ENCODE results near the gene SNX21.

Gene SNX21

DNA sequence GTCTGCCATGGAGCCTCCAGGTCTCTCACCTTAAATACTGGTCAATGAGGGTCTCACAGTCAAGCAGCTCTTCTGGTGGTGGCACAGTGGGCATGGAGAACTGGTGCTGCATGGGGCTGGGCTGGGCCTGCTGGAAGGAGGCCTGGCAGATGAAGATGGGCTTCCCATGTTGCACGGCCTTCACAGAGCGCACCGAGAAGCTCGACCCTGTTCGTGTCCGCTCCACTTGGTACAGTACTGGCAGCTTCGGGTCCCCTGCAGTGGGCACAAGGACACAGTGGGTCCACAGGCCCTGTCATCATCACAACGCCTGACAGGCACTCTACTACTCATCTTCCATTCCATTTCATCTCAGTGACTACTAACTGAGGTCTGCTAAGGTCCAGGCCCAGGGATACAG lies 14.8 kb downstream of the SNX21 start:
- FAIRE-seq (no peak), DNase-seq (ENCODE audit: extremely low spot score, insufficient read length, low read depth) (no peak)

DNA sequence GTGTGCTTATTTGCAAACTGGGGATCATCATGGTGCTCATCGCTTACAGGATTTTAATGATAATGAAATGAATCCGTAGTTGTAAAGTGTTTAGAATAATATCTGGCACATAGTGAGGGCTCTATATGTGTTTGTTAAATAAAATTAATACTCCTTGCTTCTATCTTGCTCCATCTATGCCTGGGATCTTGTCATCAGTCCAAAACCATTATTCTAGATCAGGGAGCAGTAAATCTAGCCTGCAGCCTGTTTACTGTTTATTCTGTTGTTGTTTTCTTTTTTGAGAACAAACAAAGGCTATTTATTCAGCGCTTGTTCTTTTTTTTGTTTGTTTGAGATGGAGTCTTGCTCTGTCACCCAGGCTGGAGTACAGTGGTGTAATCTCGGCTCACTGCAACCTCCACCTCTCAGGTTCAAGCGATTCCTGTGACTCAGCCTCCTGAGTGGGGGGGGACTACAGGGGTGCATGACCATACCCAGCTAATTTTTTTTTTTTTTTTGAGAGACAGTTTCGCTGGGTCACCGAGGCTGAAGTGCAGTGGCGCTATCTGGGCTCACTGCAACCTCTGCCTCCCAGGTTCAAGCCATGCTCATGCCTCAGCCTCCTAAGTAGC lies 15.5 kb downstream of the SNX21 start:
- FAIRE-seq = no peak
- no peak for DNase-seq (ENCODE audit: extremely low spot score, insufficient read length, low read depth)

DNA sequence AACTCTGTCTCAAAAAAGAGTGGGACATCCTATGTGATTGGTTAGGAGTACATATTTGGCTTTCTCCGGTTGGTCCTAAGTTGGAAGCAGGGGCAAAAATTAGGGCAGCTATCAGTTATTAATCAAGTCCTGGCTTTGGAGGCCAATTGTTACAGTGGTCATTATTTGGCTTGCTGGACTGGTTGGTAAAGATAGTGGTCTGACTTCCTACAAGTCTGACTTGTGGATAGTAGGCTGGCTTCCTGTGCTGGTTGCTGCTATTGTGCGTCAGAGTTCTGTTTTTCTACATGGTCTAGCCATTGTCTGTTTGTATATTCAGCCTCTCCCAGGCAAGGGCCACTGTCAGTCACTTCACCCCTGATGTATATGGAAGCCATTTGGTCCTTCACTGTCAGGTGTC lies 16.6 kb downstream of the SNX21 start:
- FAIRE-seq = no peak

DNA sequence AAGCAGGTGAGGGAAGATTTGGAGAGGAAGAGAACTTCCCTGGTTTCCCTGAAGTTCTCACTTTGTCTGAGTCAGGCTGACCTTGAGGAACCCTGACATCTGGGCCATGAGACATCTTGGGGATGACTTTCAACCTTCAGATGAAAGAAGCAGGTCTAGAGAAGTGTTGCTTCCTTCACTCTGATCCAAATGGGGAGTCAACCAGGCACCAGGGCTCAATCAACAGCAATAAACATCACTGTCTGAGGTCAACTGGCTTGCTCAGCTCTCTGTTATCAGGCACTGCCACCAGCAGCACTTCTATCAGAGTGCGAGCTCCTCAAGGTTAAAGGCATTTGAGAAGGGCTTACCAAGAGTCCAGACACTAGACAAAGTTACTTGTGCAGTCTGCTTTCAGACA lies 17.3 kb downstream of the SNX21 start:
- no peak for FAIRE-seq

More for the DNA sequence above, 16.6 kb downstream of the SNX21 start:
- no peak for DNase-seq (ENCODE audit: extremely low spot score, insufficient read length, low read depth)

DNA sequence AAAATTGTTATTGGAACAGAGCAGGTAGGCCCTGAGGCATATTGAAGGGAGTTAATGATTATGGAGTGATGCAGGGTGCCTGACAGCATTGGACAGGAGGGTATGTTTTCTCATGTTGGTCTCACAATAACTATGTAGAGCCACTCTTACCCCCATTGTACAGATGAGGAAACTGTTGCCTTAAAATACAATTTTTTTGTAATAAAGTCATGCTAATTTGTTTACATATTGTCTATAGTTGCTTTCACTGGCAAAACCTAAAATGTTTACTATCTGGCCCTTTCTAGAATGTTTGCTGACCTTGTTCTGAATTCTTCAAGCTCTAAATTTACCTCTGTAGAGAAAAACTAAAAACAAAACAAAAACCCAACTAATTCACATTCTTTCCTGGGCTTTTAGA lies 17.9 kb downstream of the SNX21 start:
- FAIRE-seq (no peak), DNase-seq (ENCODE audit: extremely low spot score, insufficient read length, low read depth) (no peak)

More for the DNA sequence above, 17.3 kb downstream of the SNX21 start:
- DNase-seq (ENCODE audit: extremely low spot score, insufficient read length, low read depth) = no peak

DNA sequence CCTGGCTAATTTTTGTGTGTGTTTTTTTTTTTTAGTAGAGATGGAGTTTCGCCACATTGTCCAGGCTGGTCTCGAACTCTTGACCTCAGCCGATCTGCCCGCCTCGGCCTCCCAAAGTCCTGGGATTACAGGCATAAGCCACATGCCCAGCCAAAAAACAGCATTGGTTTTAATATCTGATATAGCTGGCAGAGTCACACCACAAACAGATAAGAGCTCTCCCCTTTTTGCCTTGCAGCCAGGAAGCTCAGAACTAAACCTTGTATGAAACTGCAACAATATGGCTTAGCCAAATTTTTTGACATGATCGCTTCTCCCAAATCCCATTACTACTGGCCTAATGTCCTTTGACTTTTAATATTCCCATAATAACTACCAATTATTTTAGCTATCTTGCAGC lies 18.7 kb downstream of the SNX21 start:
- FAIRE-seq (no peak), DNase-seq (ENCODE audit: extremely low spot score, insufficient read length, low read depth) (no peak)

DNA sequence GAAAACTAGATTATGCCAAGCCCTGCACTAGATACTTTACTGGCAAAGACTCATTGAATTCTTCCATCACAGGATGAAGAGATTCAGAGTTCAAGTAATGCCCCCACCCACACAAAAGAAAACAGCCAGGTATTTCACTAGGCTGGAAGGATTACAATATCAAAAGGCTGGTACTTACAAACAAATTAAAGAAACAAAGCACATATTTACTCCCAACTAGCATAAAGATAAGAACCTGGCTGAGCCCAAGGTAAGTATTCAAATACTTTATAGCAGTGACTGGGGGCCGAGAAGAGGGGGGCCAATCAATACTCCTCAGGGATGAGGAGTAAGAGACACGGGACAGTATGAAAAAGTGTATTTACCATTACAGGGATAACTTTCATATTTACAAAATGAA lies 19.9 kb downstream of the SNX21 start:
- no peak for FAIRE-seq
- DNase-seq (ENCODE audit: extremely low spot score, insufficient read length, low read depth) = no peak

DNA sequence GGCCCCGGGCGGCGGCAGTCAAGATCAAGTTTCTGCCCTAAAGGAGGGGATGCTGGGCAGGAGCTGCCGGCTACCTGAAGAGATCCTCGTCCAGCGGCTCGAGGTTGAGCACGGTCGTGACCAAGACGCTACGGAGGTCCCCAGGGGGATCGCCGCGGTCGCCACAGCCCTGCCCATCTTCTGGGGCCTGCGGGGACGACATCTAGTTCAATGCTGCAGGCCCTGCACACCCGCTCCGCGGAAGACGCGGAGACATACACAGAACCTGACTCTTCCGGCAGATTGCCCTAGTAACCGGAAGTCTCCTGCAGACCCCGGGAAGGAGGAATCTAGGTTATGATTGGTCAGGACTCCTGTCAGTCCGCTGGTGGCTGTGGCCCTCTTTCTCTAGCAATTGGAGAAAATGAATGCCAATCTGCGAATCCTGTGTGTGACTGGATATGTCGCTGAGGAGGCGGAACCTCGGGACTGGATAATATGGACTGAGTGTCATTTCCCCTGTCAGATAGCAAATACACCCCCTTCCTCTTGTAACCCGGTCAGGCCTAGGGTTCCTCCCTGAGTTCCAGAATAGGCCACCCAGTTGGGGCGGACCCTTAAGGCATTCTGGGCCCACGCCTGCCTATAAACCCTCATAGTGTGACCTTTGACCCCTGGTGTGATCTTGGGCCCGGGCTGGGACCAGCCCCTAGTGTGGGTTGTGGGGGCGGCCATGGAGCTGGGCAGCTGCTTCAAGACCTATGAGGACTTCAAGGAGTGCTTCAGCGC lies 23.7 kb downstream of the SNX21 start, which contains the start of the genes ACOT8 and ZSWIM3:
Gene ACOT8 (minus strand): TSS at position 279 of the 768 bp plus-strand sequence. CDS start 77 bp downstream, at position 202.
Gene ZSWIM3 (plus strand): TSS at position 501 of the 768 bp plus-strand sequence. CDS start 212 bp downstream, at position 713.
- DNase-seq (ENCODE audit: extremely low spot score, insufficient read length, low read depth) = peak; percentile 97
- peak; percentile 96 for FAIRE-seq

DNA sequence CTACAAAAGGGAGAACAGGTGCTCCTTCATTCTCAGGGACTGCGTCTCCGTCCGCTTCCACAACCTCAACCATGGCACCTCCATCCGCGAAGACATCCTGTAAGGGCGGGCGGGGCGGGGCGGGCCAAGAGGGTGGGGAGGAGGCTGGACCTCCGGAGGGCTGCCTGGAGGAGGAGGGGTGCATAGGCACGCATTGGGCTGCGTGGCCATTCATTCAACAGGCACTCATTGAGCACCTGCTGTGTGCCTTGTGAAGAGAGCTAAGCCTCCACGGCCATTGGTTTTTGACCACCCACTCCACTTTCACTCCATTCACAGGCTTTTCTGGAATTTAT lies 24.2 kb downstream of the SNX21 start:
- DNase-seq (ENCODE audit: extremely low spot score, insufficient read length, low read depth) (peak; percentile 56), FAIRE-seq (no peak)

DNA sequence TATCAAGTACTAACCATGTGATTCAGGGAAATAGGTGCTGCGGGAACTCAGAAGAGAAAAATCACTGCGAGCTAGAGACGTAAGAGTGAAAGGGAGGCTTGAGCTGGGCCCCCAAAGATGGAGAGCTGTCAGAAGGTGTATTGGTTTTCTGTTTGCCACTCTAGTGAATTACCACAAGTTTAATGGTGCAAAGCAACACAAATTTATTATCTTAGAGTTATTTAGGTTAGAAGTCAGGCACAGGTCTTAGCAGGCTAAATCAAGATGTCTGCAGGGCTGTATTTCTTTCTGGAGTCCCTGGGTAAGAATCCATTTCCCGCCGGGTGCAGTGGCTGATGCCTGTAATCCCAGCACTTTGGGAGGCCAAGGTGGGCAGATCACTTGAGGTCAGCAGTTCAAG lies 26.3 kb downstream of the SNX21 start:
- DNase-seq (ENCODE audit: extremely low spot score, insufficient read length, low read depth) (no peak), FAIRE-seq (no peak)

DNA sequence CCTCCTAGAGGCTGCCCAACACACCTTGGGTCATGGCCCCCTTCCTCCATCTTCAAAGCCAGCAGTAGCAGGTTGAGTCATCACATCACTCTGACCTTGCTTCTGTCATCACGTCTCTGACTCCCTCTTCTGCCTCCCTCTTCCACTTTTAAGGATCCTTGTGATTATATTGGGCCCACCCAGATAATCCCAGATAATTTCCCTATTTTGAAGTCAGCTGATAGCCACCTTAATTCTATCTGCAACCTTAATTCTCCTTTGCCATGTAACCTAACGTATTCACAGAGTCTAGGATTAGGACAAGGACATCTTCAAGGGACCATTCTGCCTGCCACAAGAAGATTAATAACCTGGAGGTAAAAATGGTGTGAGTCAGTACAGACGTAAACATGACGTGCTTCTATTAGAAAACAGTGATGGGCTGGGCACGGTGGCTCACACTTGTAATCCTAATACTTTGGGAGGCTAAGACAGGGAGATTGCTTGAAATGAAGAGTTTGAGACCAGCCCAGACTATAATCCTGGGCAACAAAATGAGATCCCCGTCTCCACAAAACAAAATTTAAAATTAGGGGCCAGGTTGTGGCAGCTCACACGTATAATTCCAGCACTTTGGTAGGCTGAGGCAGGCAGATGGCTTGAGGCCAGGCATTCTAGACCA lies 27.1 kb downstream of the SNX21 start:
- FAIRE-seq (no peak), DNase-seq (ENCODE audit: extremely low spot score, insufficient read length, low read depth) (no peak)

DNA sequence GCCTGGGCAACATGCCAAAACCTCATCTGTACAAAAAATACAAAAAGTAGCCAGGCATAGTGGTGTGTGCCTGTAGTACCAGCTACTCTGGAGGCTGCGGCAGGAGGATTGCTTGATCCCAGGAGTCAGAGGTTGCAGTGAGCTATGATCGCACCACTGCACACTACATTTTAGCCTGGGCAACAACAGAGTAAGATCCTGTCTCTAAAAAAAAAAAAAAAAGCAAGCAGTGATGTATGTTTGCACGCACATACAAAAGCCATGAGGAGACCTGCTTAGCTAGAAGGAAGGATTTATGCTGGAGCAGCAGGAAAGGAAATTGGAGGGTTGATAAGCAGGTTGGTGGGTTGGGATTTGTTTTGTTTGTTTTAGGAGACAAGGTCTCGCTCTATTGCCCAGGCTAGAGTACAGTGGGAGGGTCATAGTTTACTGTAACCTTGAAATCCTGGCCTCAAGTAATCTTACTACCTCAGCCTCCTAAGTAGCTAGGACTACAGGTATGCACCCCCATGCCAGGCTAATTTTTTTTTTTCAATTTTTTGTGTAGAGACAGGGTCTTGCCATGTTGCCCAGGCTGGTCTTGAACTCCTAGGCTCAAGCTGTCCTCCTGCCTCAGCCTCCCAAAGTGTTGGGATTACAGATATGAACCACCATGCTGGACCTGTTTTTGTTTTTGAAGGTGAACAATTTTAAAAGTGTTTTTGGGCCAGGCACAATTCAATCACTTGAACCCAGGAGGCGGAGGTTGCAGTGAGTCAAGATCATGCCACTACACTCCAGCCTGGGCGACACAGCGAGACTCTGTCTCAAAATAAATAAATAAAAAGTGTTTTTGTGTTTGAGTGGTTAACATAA lies 27.8 kb downstream of the SNX21 start:
- FAIRE-seq = no peak
- DNase-seq (ENCODE audit: extremely low spot score, insufficient read length, low read depth) = no peak

DNA sequence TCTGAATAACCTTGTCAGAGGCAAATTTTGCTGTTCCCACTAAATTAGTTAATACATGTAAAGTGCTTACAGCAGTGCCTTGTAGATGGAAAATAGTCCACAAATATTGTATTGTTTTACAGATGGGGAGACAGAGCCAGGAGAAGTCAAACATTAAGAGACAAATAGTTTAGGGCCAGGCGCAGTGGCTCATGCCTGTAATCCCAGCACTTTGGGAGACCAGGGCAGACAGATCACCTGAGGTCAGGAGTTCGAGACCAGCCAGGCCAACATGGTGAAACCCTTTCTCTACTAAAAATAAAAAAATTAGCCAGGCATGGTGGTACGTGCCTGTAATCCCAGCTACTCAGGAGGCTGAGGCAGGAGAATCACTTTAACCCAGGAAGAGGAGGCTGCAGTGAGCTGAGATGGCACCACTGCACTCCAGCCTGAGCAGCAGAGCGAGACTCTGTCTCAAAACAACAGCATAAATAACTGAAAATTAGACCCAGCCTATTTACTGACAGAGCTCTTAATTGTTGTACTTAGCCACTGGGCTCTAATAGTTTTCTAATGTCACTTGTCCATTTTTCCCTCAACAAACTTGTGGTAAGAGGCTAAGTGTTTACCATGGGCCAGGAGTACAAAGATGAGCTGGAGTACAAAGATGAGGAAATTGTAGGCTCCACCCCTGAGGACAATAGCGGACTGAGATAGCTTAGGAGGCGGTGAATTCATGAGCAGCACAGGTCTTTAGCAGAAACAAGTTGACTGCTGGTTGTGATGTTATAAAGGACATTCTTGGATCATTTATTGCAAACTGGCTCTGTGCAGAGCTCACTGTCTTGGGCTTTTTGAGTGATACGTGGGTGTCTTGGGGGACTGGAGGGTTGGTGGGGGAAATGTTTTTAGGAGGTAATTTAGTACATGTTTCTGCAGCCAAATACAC lies 30.2 kb downstream of the SNX21 start:
- DNase-seq (ENCODE audit: extremely low spot score, insufficient read length, low read depth) = no peak
- no peak for FAIRE-seq

DNA sequence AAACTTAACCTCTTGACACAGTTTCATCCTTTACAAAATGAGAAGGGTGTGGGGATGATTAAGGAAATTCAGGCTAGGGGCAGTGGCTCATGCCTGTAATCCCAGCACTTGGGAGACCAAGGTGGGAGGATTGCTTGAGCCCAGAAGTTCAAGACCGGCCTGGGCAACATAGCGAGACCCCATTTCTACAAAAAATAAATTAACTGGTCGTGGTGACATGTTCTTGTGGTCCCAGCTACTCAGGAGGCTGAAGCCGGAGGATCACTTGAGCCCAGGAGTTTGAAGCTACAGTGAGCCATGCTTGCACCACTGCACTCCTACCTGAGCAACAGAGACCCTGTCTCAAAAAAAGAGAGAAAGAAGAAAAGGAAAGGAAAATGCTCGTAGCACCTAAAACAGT lies 32.9 kb downstream of the SNX21 start:
- FAIRE-seq = no peak
- DNase-seq (ENCODE audit: extremely low spot score, insufficient read length, low read depth) = no peak

DNA sequence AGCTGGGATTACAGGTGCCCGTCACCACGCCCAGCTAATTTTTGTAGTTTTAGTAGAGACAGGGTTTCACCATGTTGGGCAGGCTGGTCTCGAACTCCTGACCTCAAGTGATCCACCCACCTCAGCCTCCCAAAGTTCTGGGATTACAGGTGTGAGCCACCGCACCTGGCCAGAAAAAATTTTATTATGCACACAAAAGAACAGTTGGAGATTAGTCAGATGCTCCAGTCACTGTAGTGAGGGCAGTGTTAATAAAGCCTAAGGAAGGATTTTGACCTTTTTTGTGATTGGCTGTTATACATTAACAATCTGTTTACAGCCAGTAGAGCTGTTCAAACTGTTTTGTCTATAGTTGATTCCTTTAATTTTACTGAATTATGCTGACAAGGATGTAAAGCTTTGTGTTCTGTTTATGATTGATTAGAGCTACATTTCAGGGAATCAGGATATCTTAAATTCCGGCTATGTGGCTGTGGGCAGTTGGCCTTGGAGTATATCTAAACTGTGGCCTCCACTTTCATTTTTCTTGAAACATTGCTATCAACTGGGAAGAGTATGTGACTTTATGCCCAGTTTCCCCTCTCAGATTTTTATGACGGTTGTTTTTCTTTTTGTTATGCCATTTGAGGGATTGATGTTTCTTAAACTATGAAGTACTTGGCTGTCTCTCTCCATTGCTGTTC lies 33.7 kb downstream of the SNX21 start:
- no peak for FAIRE-seq
- DNase-seq (ENCODE audit: extremely low spot score, insufficient read length, low read depth) = no peak

DNA sequence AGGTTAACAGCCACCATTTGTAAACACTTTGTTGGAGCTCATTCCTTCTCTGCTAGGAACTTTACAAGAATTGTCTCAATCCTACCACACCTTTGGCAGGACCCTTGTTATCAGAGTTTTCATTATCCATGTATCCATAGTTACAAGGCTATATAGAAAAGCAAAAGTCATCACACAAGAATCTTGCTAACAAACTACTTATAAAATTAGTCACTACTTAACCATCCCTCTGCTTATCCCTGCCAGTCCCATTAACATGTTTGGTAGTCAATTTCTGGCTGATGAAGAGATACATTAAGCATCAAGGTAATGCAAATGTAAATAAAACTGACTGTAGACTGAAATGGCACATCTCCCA lies 34.2 kb downstream of the SNX21 start:
- no peak for DNase-seq (ENCODE audit: extremely low spot score, insufficient read length, low read depth)

DNA sequence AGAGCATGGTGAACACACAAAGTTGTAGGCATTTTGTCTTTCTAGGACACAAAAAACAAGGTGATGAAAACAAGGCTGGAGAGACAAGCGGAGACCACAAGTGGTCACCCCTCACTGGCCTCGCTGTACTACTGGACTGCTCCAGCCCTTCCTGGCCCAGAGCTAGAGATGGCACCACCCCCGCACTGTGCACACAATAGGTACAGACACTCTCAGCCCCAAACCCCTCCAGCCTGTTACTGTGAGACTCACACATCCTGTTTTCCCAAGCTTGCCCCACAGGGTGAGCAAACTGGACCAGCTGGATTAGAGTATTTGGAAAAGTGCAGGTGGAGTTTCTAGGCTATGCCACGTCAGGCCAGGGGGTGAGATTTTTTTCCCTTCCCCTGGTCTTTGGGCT lies 39.0 kb downstream of the SNX21 start:
- no peak for DNase-seq (ENCODE audit: extremely low spot score, insufficient read length, low read depth)
- FAIRE-seq = no peak

More for the DNA sequence above, 34.2 kb downstream of the SNX21 start:
- FAIRE-seq = no peak

DNA sequence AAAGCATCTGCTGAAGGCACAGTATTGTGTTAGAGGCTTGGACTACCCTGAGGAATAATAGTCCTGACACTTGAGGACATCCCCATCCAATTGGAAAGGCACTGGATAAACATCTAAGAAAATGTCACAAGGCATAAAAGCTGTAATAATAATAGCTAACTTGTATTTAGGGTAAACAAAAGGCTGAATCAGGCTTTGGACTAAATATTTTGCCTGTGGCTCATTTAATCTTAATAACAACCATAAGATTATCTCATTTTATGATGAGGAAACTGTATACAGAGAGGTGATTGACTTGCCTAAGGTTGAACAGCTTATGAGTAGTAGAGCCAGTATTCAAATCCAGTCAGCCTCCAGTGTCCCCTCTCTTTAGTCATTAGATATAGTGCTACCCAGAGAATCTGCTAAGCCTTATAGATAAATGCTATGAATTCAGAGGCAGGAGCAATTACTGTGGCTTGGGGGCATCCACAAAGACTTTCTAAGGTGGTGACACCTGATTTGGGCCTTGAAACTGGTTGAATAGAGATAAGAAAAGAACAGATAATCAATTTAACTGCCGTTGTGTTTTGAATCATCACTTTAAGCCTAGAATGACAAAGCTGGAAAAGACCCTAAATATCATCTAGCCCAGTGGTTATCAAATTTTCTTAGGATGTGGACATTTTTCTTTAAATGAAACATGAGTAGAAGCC lies 40.0 kb downstream of the SNX21 start:
- FAIRE-seq = no peak
- DNase-seq (ENCODE audit: extremely low spot score, insufficient read length, low read depth) = no peak

All from GM18507 (cell line).